ENCODE measurements around the gene NECAB3. TPM values are rescaled to one million over a fixed set of nuclear protein-coding genes. Genes with fewer than 3 reads are reported as not detected.
A peak's percentile ranks its signal among the peaks of the same experiment; 100 is the strongest.

The NECAB3 gene
- total and polyA plus RNA-seq, 2 of the 13 experiments (the other 11 are each of a cell fraction or from before 2014, with no cell fraction given): 61.5 to 65.5 TPM

GRCh38 chr20:33663161-33664084 lies 10.8 kb downstream of the NECAB3 start (continued):
- TF ChIP-seq HNRNPUL1 (IDR thresholded peaks at IDR 0.05; ENCODE audit: low read depth, low read length): no peak
- TF ChIP-seq GPN1 (CRISPR knock-in tag; IDR thresholded peaks at IDR 0.05; ENCODE audit: borderline replicate concordance): no peak
- TF ChIP-seq ZNF816 (CRISPR knock-in tag; IDR thresholded peaks at IDR 0.05; ENCODE audit: borderline replicate concordance): peak; percentile 88
- peak; percentile 98 for TF ChIP-seq PRMT3 (CRISPR knock-in tag; IDR thresholded peaks at IDR 0.05; ENCODE audit: borderline replicate concordance, low read depth)
- no peak for TF ChIP-seq ZNF569 (CRISPR knock-in tag; IDR thresholded peaks at IDR 0.05; ENCODE audit: borderline replicate concordance)
- peak; percentile 87 for TF ChIP-seq SALL2 (CRISPR knock-in tag; IDR thresholded peaks at IDR 0.05)
- TF ChIP-seq ZNF792 (CRISPR knock-in tag; IDR thresholded peaks at IDR 0.05): peak; percentile 83; the same call in 1 of the 2 replicates
- no peak for TF ChIP-seq FOXA1 (IDR thresholded peaks at IDR 0.05)
- no peak for TF ChIP-seq FOXA1 (CRISPR knock-in tag; IDR thresholded peaks at IDR 0.05)
- peak; percentile 38; the same call in 1 of the 2 replicates for TF ChIP-seq ZNF766 (CRISPR knock-in tag; IDR thresholded peaks at IDR 0.05; ENCODE audit: borderline replicate concordance)
- peak; percentile 94 for TF ChIP-seq ZNF407 (CRISPR knock-in tag; IDR thresholded peaks at IDR 0.05; ENCODE audit: not compliant biosample characterization)
- 0 out of 2 replicates have a peak, but pooled peaks have one; percentile 55 for TF ChIP-seq ARNTL (CRISPR knock-in tag; IDR thresholded peaks at IDR 0.05)
- TF ChIP-seq SALL1 (CRISPR knock-in tag; IDR thresholded peaks at IDR 0.05): peak; percentile 79; the same call in 1 of the 2 replicates
- peak; percentile 90 for TF ChIP-seq NR0B2 (CRISPR knock-in tag; IDR thresholded peaks at IDR 0.05)
- TF ChIP-seq ZNF253 (CRISPR knock-in tag; IDR thresholded peaks at IDR 0.05; ENCODE audit: borderline replicate concordance): peak; percentile 78; the same call in 1 of the 2 replicates
